ENCODE measurements around the gene ALG8. TPM values are rescaled to one million over a fixed set of nuclear protein-coding genes. Genes with fewer than 3 reads are reported as not detected.
A peak's percentile ranks its signal among the peaks of the same experiment; 100 is the strongest.
"Not testable (repeated sequence)": the region's sequence is repeated elsewhere in the genome, so short reads cannot be mapped to it uniquely, and the experiment has no call there.

ALG8 gene
- total RNA-seq, 1 donor, result 38.4 TPM

- peaks cover 55% of the 10 kb centered on the region for H3K79me2 ChIP-seq (ENCODE audit: insufficient read depth, low read length)
- H3K9me3 ChIP-seq (ENCODE audit: low read depth, low read length), result no peaks in the 10 kb centered on the region
- peak; percentile 93 for DNase-seq (ENCODE audit: insufficient read length, low spot score, missing footprints)
- no peaks in the 10 kb centered on the region for H3K27me3 ChIP-seq (ENCODE audit: insufficient read depth, low read length)
- H3K27ac ChIP-seq (ENCODE audit: low read depth, low read length), result peak within 1 kb of the TSS; percentile 91
- peaks cover 18% of the 10 kb centered on the region for H3K4me1 ChIP-seq (ENCODE audit: insufficient read depth, low read length)
- H3K4me2 ChIP-seq (ENCODE audit: insufficient read depth, low read length), result peak within 1 kb of the TSS; percentile 93
- H4K20me1 ChIP-seq (ENCODE audit: insufficient read depth, low read length), result peaks cover 37% of the 10 kb centered on the region
- H3K36me3 ChIP-seq (ENCODE audit: insufficient read depth, low read length), result no peaks in the 10 kb centered on the region
- peak within 1 kb of the TSS; percentile 92 for H2AFZ ChIP-seq (ENCODE audit: low read length)
- TF ChIP-seq, protein P1, sequence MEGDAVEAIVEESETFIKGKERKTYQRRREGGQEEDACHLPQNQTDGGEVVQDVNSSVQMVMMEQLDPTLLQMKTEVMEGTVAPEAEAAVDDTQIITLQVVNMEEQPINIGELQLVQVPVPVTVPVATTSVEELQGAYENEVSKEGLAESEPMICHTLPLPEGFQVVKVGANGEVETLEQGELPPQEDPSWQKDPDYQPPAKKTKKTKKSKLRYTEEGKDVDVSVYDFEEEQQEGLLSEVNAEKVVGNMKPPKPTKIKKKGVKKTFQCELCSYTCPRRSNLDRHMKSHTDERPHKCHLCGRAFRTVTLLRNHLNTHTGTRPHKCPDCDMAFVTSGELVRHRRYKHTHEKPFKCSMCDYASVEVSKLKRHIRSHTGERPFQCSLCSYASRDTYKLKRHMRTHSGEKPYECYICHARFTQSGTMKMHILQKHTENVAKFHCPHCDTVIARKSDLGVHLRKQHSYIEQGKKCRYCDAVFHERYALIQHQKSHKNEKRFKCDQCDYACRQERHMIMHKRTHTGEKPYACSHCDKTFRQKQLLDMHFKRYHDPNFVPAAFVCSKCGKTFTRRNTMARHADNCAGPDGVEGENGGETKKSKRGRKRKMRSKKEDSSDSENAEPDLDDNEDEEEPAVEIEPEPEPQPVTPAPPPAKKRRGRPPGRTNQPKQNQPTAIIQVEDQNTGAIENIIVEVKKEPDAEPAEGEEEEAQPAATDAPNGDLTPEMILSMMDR (IDR thresholded peaks at IDR 0.05; ENCODE audit: extremely low read depth, low read depth, low read length), result no peak
- peak within 1 kb of the TSS; percentile 82 for H3K4me3 ChIP-seq (ENCODE audit: insufficient read depth, low read length)
Observed at GRCh38 chr11:78079232-78080083, 60.0 kb downstream of the ALG8 start, which contains the start of gene NDUFC2. NDUFC2 (minus strand) TSS chr11:78079862; CDS start chr11:78079744, 118 bp downstream.

- TF ChIP-seq, protein P1 (IDR thresholded peaks at IDR 0.05; ENCODE audit: extremely low read depth, low read depth, low read length), result no peak
- no peaks in the 10 kb centered on the region for H3K36me3 ChIP-seq (ENCODE audit: insufficient read depth, low read length)
- H2AFZ ChIP-seq (ENCODE audit: low read length), result peak overlapping the region; percentile 92
- peaks cover 40% of the 10 kb centered on the region for H4K20me1 ChIP-seq (ENCODE audit: insufficient read depth, low read length)
- H3K4me2 ChIP-seq (ENCODE audit: insufficient read depth, low read length), result peak overlapping the region; percentile 93
- peaks cover 64% of the 10 kb centered on the region for H3K79me2 ChIP-seq (ENCODE audit: insufficient read depth, low read length)
- no peaks in the 10 kb centered on the region for H3K27me3 ChIP-seq (ENCODE audit: insufficient read depth, low read length)
- H3K27ac ChIP-seq (ENCODE audit: low read depth, low read length), result peak overlapping the region; percentile 91
- peak overlapping the region; percentile 82 for H3K4me3 ChIP-seq (ENCODE audit: insufficient read depth, low read length)
- no peak for DNase-seq (ENCODE audit: insufficient read length, low spot score, missing footprints)
- H3K4me1 ChIP-seq (ENCODE audit: insufficient read depth, low read length), result peaks cover 18% of the 10 kb centered on the region
- no peaks in the 10 kb centered on the region for H3K9me3 ChIP-seq (ENCODE audit: low read depth, low read length)
Observed at GRCh38 chr11:78078218-78079167, 60.9 kb downstream of the ALG8 start.

- H3K4me1 ChIP-seq (ENCODE audit: insufficient read depth, low read length), result peaks cover 18% of the 10 kb centered on the region
- not testable (repeated sequence) for DNase-seq (ENCODE audit: insufficient read length, low spot score, missing footprints); H3K27me3 ChIP-seq (ENCODE audit: insufficient read depth, low read length); H2AFZ ChIP-seq (ENCODE audit: low read length); H3K9me3 ChIP-seq (ENCODE audit: low read depth, low read length); H3K36me3 ChIP-seq (ENCODE audit: insufficient read depth, low read length); H3K4me3 ChIP-seq (ENCODE audit: insufficient read depth, low read length); H3K27ac ChIP-seq (ENCODE audit: low read depth, low read length)
- peaks cover 73% of the 10 kb centered on the region for H3K79me2 ChIP-seq (ENCODE audit: insufficient read depth, low read length)
- peak overlapping the region; percentile 93 for H3K4me2 ChIP-seq (ENCODE audit: insufficient read depth, low read length)
- H4K20me1 ChIP-seq (ENCODE audit: insufficient read depth, low read length), result peaks cover 43% of the 10 kb centered on the region
Observed at GRCh38 chr11:78077592-78077991, 61.8 kb downstream of the ALG8 start.

GRCh38 chr11:78076733-78077403 lies 62.6 kb downstream of the ALG8 start:
- Histone ChIP-seq H3K27ac (ENCODE audit: low read depth, low read length) (no peak overlapping the region), H3K4me3 (ENCODE audit: insufficient read depth, low read length) (no peak overlapping the region), H3K79me2 (ENCODE audit: insufficient read depth, low read length) (peaks cover 77% of the 10 kb centered on the region), H3K27me3 (ENCODE audit: insufficient read depth, low read length) (no peaks in the 10 kb centered on the region), H3K9me3 (ENCODE audit: low read depth, low read length) (no peaks in the 10 kb centered on the region), H2AFZ (ENCODE audit: low read length) (no peak overlapping the region), H3K4me2 (ENCODE audit: insufficient read depth, low read length) (no peak overlapping the region), H4K20me1 (ENCODE audit: insufficient read depth, low read length) (peaks cover 47% of the 10 kb centered on the region), H3K4me1 (ENCODE audit: insufficient read depth, low read length) (peaks cover 18% of the 10 kb centered on the region), H3K36me3 (ENCODE audit: insufficient read depth, low read length) (peaks cover 5% of the 10 kb centered on the region)
- TF ChIP-seq, protein P1 (IDR thresholded peaks at IDR 0.05; ENCODE audit: extremely low read depth, low read depth, low read length), result no peak
- DNase-seq (ENCODE audit: insufficient read length, low spot score, missing footprints), result no peak
